Muscle of back (tissue), 11 donors: ENCODE results near the gene CYP46A1. TPM values are rescaled to one million over a fixed set of nuclear protein-coding genes. Genes with fewer than 3 reads are reported as not detected.
"Not testable (repeated sequence)": the region's sequence is repeated elsewhere in the genome, so short reads cannot be mapped to it uniquely, and the experiment has no call there.

Source experiments
- DNase-seq, 3 donors: peaks; one replicate each; pipeline versions ENCODE4 v3.0.0 to v3.0.0-alpha.2; 2013
- polyA plus RNA-seq, 10 donors: library from polyadenylated mRNA; unstranded; fragments of 120-200 nt; gene quantifications; one replicate each; pipeline ENCODE4 v1.2.1, GENCODE V29; 2013; ENCODE audit not compliant: insufficient read length in 10 of 10

Gene CYP46A1
- polyA plus RNA-seq, 10 donors: 1.7 to 6.5 (median 3.3) TPM

DNA sequence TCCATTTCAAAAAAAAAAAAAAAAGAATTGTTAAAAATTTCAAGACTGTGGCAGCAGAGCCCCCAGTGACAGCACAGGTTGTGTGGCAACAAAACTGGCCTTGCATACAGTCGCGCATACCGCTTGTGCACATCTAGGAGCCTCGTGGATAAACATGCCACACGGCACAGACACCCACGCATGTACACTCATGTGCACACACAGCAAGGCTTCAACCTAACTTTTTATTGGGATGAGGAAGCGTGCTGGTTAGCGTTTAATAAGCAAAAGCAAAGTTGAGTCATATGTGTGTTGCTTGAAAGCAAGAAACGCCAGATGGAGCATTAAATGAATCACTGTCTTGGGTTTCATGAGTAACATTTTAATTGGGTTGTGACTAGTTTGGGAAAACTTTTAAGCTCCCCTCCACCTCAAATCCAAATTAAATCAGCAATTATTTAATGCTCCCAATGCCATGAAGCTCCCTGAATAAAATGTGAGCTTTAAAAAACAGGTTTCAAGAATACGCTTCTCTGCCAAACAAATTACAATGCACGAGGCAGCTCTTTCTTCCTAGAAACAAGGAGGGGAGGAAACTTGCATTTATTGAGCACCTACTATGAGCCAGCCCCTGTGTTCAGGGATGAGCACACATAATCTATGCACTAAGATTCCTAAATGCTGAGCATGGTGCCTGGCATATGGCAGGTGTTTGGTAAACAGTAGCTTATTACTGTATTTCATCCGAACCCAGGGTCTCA, 73.4 kb downstream of the CYP46A1 start:
- peak in 1 of 3 donors; percentile 87 for DNase-seq

- peak; percentile 69 to 91 (median 89) for DNase-seq
Observed at GRCh38 chr14:99758121-99758821, 74.2 kb downstream of the CYP46A1 start.

GRCh38 chr14:99758872-99759545, 74.9 kb downstream of the CYP46A1 start:
- no peak for DNase-seq

DNA sequence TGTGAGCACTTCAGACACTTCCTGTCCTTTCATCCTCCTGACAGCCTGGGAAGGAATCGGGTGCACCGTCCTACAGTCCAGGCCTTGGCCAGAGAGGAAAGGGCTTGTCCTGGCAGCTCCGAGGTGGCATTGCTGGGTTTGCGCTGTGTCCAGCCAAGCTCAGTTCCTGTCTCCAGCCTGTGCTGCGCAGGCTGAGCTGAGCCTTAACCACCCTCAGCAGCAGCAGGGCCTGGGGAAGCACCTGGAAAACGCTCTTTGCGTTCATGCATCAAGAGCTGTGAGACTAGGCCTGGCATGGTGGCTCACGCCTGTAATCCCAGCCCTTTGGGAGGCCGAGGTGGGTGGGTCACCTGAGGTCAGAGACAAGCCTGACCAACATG, 75.4 kb downstream of the CYP46A1 start:
- no peak for DNase-seq

DNA sequence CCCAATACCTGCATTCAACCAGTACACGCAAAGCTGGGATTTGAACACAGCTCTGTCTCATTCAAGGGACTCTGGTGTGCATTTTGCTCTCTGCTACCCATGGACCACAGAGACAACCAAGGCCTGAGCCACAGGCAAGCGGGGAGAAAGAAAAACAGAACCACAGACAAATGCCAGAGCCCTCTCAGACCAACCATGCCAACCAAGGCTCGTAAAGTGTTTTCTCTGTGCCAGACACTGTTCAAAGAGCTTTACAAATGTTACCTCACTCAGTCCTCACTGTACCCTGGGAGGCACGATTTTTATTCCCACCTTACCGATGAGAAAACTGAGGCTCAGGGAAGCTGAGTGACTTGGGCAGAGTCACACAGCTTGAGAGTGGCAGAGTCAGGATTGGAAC, 76.7 kb downstream of the CYP46A1 start:
- DNase-seq: no peak

GRCh38 chr14:99762911-99763310, 78.8 kb downstream of the CYP46A1 start:
- DNase-seq: not testable (repeated sequence)

DNA sequence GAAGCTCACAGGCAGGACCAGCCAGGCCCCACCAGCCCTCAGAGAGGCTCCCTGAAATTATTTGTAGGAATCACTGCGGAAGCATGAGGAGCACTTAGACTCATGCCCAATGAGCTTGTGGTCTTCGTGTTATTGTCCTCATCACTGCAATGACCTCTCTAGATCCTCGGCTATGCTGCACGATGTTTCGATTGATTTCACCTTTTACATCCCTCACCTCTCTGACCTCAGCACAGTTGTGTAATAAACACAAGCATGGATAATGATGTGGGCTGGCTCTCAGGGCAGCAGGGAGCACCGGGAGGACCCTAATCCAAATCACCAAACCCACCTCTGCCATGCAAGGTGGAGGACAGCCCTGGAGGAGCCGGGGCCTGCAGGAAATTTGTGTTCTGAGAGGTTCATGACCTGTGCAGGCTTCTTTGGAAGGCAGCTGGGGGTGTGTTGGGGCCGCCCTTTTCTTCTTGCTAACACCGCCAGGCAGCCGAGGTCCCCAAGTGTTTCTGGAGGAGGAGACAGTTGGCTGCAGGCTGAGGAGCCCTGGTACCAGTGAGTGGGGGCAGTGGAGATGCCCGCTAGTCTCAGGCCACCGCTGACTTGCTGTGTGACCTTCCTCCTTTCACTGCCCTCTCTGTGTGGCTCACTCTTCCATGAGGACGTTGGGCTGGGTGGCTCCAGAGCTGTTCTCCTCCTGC, 79.6 kb downstream of the CYP46A1 start:
- no peak for DNase-seq

GRCh38 chr14:99764222-99764706, 80.2 kb downstream of the CYP46A1 start:
- DNase-seq: no peak

DNA sequence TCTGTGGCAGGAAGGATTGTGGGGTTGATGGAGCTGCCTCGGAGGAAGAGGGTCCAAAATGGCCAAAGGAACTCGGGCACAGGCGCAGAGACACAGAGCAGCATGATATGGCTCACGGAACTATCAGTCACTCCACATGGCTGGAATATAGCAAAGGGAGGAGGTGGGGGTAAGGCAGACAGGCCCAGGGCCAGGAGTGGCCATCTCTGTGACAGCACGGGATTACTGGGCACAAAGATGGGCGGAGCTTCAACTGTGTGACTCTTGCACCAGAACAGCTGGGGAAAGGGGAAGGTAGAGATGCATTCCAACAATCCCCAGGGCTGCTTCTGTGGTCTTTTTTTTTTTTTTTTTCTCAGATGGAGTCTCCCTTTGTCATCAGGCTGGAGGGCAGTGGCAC, 84.3 kb downstream of the CYP46A1 start:
- DNase-seq: no peak

GRCh38 chr14:99769123-99769522, 85.0 kb downstream of the CYP46A1 start:
- no peak for DNase-seq

GRCh38 chr14:99769799-99770198, 85.7 kb downstream of the CYP46A1 start:
- DNase-seq: no peak

DNA sequence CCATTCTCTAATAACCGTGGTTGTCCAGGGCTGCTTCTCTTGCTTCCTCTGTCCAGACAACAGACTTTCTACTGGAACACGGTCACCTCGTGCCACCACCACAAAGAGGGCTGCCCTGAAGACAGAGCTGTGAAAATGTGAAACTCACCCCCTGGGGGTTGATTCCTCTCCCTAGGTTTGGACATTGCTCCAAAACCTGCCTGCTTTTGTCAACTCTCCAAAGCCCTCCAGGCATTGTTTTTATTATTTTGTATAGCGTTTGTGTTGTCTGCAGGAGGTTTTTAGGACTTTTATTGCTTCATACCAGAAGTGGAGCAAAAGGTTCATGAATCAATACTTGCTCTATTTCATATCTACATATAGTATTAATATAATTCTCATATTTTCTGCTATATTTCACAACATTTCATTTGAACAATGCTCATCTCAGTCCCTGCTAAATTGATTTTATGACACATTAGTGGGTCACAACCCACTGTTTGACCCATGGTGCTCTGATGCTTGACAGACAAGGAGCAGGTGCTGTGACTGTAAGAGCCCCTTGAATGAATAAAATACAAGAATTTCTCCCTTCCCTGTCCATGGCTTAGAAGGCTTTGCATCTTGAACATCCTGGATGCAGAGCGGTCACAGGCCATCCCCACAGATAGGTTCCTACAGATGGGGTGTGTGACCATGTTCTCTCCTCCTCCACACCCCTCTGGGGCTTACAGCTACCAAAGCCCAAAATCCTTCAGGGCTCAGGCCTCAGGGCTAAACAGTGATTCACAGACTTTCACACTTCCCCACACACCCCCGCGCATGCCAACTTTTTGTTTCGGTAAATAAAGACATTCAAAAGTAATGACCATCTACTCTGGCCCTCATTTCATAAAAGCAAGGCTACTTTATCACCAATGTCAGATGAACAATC, 88.5 kb downstream of the CYP46A1 start:
- DNase-seq: no peak

DNA sequence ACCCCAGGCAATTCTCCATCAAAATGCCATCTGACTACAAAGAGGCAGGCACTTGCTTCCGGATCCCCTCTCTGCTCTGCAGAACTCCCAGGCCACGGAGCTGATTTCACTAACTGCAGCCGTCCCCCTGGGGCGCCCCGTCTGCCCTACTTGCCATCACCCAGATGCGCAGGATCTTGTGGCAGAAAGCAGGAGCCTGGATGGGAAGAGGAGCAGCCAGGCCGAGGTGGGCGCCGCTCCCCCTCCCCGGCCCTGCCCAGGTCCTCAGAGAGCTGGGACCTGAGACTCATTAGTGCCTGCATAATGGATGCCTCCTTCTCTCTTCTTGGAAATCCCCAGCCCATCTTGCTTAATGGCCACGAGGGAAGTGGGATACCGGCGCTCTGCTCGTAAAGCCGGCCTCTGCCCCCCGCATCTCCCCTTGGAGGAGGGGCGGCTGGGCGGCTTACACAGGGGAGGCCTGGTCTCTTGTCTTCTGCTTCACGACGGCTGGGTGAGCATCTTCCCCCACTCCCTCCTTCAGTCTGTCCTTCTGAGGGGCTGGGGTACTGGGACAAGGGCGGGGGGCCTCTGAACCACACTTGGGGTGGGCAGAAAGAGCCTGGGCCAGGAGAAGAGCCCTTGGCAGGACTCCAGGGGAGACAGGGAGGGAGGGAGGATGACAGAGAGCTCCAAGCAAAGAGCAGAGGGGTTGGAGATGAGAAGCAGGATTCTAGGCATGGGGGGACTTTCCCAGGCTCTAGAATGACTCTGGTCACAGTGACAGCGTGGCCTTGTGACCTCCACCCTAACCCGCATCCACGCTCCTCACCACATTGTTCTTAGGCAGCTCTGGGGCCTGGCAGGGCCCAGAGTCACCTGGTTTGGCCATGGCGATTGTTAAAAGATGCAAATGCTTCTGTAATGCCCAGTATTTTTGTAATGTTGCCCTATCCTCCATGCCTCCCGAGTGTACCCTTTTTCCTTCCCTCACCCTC, 89.7 kb downstream of the CYP46A1 start:
- DNase-seq: no peak

- DNase-seq: peak in 1 of 3 donors; percentile 82
Observed at GRCh38 chr14:99774556-99775307, 90.6 kb downstream of the CYP46A1 start.

GRCh38 chr14:99775351-99775750, 91.3 kb downstream of the CYP46A1 start:
- no peak for DNase-seq
